GM23338 (cell line): ENCODE measurements around the gene FAM47E.

ENCODE experiments used
- CREB1 ChIP-seq: fragments of 250-450 bp; sonication (Bioruptor Pico); IDR thresholded peaks from 2 replicates; pipeline ENCODE4 v1.5.0; 2020; ENCODE audit warnings: low read depth, mild to moderate bottlenecking, moderate library complexity
- EZH2 ChIP-seq: fragments of 200-600 bp; sonication (generic); IDR thresholded peaks from one replicate; pipeline ENCODE4 v1.8.0; 2017; ENCODE audit warnings: antibody characterized with exemption, mild to moderate bottlenecking, low read depth; ENCODE audit not compliant: unreplicated experiment
- EZH2phosphoT487 ChIP-seq: fragments of 200-600 bp; sonication (generic); IDR thresholded peaks from one replicate; pipeline ENCODE4 v1.8.1; 2018; ENCODE audit warnings: antibody characterized with exemption; ENCODE audit not compliant: unreplicated experiment
- JUNB ChIP-seq: IDR thresholded peaks from one replicate; pipeline ENCODE4 v1.6.1; 2016; ENCODE audit warnings: antibody characterized with exemption; ENCODE audit not compliant: unreplicated experiment
- POLR2AphosphoS5 ChIP-seq: IDR thresholded peaks from 2 replicates; pipeline ENCODE4 v1.6.1; 2016; ENCODE audit warnings: antibody characterized with exemption, low read depth
- STAT1 ChIP-seq: IDR thresholded peaks from one replicate; pipeline ENCODE4 v1.6.1; 2016; ENCODE audit warnings: antibody characterized with exemption; ENCODE audit not compliant: unreplicated experiment
- TF ChIP-seq, protein P1 (sequence below), 2 experiments: fragments of 200-600 bp in 1 of 2; sonication (generic) in 1 of 2; conservative IDR thresholded peaks; 2 replicates each; pipeline versions ENCODE4 v1.5.1 to v1.6.1; 2016 to 2017; ENCODE audit warnings: antibody characterized with exemption in 2 of 2, low read depth in 2 of 2, mild to moderate bottlenecking in 2 of 2, moderate library complexity in 1 of 2
- TF ChIP-seq, protein P2 (sequence below): IDR thresholded peaks from one replicate; pipeline ENCODE4 v1.6.1; 2018; ENCODE audit warnings: antibody characterized with exemption; ENCODE audit not compliant: unreplicated experiment
- TF ChIP-seq, protein P3 (sequence below): IDR thresholded peaks from 2 replicates; pipeline ENCODE4 v1.6.1; 2016; ENCODE audit warnings: antibody characterized with exemption

DNA sequence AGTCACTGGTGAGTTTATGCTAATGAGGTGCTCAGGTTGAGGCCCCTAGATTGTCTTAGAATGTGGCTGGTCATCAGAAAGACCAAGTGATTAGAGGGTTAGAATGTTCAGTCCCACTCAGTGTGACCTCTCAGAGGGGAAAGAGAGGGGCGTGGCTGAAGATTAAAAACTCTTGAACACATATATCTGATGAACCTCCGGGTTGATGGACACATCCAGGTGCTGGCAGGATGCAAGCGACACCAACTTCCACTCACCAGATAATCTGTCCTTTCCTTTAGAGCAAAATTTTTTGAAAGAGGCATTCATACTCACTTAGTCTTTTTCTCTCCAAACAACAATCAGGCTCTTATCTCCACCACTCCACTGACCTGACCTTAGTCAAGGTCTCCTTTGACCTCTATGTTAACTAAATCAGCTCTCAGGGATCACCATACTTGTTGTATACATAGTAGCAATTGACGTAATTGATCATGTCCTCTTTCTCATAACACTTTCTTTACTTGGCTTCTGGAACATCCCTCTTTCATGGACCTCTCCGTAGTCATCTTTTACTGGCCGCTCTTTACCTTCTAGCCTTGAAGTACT lies 14.2 kb downstream of the FAM47E start:
- TF ChIP-seq, protein P1, sequence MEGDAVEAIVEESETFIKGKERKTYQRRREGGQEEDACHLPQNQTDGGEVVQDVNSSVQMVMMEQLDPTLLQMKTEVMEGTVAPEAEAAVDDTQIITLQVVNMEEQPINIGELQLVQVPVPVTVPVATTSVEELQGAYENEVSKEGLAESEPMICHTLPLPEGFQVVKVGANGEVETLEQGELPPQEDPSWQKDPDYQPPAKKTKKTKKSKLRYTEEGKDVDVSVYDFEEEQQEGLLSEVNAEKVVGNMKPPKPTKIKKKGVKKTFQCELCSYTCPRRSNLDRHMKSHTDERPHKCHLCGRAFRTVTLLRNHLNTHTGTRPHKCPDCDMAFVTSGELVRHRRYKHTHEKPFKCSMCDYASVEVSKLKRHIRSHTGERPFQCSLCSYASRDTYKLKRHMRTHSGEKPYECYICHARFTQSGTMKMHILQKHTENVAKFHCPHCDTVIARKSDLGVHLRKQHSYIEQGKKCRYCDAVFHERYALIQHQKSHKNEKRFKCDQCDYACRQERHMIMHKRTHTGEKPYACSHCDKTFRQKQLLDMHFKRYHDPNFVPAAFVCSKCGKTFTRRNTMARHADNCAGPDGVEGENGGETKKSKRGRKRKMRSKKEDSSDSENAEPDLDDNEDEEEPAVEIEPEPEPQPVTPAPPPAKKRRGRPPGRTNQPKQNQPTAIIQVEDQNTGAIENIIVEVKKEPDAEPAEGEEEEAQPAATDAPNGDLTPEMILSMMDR (conservative IDR thresholded peaks at IDR 0.05; ENCODE audit: low read depth in 2 of 2), result no peak
- no peak for TF ChIP-seq POLR2AphosphoS5
- TF ChIP-seq, protein P2, sequence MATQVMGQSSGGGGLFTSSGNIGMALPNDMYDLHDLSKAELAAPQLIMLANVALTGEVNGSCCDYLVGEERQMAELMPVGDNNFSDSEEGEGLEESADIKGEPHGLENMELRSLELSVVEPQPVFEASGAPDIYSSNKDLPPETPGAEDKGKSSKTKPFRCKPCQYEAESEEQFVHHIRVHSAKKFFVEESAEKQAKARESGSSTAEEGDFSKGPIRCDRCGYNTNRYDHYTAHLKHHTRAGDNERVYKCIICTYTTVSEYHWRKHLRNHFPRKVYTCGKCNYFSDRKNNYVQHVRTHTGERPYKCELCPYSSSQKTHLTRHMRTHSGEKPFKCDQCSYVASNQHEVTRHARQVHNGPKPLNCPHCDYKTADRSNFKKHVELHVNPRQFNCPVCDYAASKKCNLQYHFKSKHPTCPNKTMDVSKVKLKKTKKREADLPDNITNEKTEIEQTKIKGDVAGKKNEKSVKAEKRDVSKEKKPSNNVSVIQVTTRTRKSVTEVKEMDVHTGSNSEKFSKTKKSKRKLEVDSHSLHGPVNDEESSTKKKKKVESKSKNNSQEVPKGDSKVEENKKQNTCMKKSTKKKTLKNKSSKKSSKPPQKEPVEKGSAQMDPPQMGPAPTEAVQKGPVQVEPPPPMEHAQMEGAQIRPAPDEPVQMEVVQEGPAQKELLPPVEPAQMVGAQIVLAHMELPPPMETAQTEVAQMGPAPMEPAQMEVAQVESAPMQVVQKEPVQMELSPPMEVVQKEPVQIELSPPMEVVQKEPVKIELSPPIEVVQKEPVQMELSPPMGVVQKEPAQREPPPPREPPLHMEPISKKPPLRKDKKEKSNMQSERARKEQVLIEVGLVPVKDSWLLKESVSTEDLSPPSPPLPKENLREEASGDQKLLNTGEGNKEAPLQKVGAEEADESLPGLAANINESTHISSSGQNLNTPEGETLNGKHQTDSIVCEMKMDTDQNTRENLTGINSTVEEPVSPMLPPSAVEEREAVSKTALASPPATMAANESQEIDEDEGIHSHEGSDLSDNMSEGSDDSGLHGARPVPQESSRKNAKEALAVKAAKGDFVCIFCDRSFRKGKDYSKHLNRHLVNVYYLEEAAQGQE, result no peak
- TF ChIP-seq, protein P3, sequence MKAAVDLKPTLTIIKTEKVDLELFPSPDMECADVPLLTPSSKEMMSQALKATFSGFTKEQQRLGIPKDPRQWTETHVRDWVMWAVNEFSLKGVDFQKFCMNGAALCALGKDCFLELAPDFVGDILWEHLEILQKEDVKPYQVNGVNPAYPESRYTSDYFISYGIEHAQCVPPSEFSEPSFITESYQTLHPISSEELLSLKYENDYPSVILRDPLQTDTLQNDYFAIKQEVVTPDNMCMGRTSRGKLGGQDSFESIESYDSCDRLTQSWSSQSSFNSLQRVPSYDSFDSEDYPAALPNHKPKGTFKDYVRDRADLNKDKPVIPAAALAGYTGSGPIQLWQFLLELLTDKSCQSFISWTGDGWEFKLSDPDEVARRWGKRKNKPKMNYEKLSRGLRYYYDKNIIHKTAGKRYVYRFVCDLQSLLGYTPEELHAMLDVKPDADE, result no peak
- no peak for TF ChIP-seq STAT1
- TF ChIP-seq EZH2, result no peak
- no peak for TF ChIP-seq JUNB
- TF ChIP-seq EZH2phosphoT487, result no peak
- TF ChIP-seq CREB1, result no peak
